ENCODE results near the gene OR10W1. TPM values are rescaled to one million over a fixed set of nuclear protein-coding genes. Genes with fewer than 3 reads are reported as not detected.

OR10W1 gene
- total RNA-seq (2014; rRNA removed; shearing (Covaris generic)) = not detected in 2 replicates

DNA sequence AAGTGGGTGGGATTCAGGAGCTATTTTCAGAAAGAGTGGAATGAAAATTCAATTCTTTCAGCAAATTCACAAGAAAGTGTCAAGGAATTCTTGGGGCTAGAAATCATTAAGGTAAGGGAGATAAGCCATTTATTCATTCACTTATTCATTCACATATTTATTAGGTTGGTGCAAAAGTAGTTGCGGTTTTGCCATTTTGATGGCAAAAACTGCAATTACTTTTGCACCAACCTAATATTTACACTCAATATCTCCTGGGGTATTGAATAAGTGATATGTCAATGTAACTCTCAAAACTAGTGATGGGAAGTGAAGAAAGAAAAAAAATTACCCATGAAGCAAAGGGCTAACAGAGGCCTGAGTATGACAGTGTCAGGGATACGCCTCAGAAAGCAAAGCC, at the start of gene OR10W1:
Gene OR10W1, minus strand, starts transcription at position 119 of the 400 bp plus-strand sequence. CDS start 402 bp downstream, outside the sequence.
- no peak for DNase-seq (ENCODE audit: low spot score)

GRCh38 chr11:58316142-58316541, 48.1 kb upstream of the OR10W1 start:
- no peak for DNase-seq (ENCODE audit: low spot score)

DNA sequence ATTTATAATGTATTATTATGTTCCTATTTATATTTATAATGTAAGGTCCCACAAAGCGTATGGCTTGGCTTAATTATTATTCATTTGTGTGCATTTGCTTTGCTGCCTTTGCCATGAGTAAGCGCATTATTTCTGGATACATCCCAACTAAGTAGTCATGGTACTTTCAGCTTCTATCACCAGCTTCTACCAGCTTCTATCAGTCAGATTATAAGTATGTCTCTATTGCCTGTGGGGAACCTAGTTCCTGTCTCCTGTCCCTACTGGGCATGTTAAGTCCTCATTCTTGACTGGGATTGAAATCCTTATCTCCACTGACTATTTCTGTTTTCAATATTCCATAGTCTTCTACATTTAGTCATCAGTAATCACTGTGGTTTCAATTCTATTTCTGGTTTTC, 33.5 kb upstream of the OR10W1 start:
- DNase-seq (ENCODE audit: low spot score) = no peak

GRCh38 chr11:58292017-58292416, 24.0 kb upstream of the OR10W1 start:
- DNase-seq (ENCODE audit: low spot score) = no peak

DNA sequence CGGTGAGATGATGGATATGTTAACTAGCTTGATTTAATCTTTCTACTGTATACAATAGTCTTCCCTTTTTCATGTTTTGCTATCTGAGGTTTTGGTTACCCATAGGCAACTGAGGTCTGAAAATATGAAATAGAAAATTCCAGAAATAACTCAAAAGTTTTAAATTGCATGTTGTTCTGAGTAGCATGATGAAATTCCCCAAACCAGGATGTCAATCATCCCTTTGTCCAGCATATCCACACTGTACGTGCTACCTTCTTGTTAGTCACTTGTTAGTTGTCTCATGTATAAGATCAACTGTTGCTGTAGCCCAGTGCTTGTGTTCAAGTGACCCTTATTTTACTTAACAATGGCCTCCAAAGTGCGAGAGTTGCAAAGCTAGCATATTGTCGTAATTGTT, 21.2 kb upstream of the OR10W1 start:
- DNase-seq (ENCODE audit: low spot score) = no peak

DNA sequence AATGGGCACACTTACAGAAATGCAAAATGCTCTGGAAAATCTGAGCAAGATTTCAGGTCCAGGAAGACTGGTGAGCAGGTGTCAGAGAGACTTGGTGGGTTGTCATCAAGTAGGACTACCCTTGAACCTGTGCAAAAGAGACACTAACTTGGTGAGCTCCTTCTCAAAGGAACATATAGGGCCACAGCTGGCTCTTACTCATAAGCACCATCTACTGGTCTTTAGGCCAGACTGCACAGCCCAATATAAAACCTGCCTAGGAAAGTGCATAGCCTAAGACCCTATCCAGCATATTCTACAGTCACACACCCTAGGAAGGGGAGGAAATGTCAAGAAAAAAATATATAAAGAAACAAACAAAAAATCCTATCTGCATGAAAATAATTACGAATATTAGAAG, 18.2 kb upstream of the OR10W1 start:
- DNase-seq (ENCODE audit: low spot score) = peak; percentile 1

DNA sequence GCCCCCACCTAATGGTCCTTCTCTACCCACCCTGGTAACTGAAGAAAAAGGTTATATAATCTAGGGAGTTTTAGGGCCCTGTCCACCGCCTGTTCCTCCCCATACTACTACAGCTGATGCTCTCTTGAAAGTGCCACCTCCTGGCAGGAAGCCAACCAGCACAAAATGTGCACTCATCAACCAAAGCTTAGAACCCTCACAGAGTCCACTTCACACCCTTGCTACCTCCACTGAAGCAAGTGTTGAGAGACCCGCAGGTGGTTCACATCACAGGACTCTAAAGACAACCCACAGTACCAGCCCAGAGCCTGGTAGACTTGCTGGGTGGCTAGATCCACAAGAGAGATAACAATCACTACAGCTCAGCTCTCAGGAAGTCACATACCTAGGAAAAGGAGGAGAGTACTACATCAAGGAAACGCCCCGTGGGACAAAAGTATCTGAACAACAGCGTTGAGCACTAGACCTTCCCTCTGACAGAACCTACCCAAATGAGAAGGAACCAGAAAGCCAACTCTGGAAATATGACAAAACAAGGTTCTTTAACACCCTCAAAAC, 17.5 kb upstream of the OR10W1 start:
- DNase-seq (ENCODE audit: low spot score) = no peak

- DNase-seq (ENCODE audit: low spot score) = no peak
Measured at GRCh38 chr11:58276151-58276550, 8.1 kb upstream of the OR10W1 start.

GRCh38 chr11:58275002-58275401, 6.9 kb upstream of the OR10W1 start:
- DNase-seq (ENCODE audit: low spot score) = no peak

DNA sequence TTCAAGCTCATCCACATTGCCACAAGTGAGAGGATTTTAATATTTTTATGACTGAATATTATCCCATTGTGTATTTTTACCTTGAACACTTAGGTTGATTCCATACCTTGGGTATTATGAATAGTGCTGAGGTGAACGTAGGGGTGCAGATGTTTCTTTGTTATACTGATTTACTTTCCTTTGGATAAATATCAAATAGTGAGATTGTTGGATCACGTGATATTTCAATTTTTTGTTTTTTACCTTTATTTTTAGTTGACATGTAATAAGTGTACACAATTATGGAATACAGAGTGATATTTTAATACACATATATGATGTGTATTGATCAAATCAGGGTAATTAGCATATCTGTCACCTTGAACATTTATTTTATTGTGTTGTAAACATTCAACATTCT, 8.1 kb downstream of the OR10W1 start:
- no peak for DNase-seq (ENCODE audit: low spot score)

DNA sequence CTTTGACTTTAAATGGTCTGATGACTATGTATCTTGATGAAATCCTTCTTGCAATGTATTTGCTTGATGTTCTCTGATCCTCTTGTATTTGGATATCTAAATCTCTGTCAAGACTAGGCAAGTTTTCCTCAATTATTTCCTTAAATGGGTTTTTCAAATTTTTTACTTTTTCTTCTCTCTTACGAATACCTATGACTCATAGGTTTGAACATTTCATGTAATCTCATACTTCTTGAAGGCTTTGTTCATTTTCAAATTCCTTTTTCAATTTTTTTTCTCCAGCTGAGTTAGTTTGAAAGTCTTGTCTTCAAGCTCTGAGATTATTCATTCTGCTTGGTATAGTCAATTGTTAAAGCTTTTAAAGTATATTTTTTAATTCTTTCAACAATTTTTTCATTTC, 13.1 kb downstream of the OR10W1 start:
- no peak for DNase-seq (ENCODE audit: low spot score)

DNA sequence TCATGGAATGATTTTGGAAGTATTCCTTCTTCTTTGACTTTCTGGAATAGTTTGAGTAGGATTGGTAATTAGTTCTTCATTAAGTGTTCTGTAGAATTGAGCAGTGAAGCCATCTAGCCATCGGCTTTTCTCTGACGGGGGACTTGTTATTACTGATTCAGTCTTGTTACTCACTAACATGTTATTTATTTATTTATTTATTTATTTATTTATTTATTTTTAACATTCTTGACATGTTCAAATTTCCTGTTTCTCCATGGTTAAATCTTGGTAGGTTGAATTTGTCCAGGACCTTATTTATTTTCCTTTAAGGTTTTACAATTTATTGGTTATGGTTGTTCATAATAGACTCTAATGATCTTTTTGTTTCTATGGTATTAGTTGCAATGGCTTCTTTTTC, 24.1 kb downstream of the OR10W1 start:
- DNase-seq (ENCODE audit: low spot score) = no peak

GRCh38 chr11:58227956-58228615, 40.0 kb downstream of the OR10W1 start:
- no peak for DNase-seq (ENCODE audit: low spot score)

DNA sequence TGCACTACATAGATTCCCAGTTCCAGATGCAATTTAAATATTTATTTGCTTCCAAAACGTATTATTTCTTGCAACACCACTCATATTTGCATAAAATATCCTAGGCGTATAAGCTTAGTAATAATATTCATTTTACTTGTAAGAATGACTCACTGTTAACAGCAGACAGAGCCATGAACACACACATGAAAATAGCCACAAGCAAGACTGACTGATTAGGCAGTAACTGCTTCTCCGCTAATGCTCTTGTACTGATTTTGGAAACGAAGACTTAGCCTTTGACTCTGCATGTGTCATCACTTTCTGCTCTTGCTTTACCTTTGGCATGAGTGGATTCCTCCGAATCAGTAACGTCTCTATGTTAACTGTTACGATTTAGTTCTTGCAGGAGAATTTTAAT, 45.3 kb downstream of the OR10W1 start:
- no peak for DNase-seq (ENCODE audit: low spot score)

Other genes with a start within 250 kb of the OR10W1 start
- not detected in 2 replicates for gene OR9Q1, start 244.4 kb downstream of the OR10W1 start, total RNA-seq (2014; rRNA removed; shearing (Covaris generic))
- gene OR6Q1, start 237.3 kb downstream of the OR10W1 start, total RNA-seq (2014; rRNA removed; shearing (Covaris generic)) = not detected in 2 replicates
- gene OR9I1, start 142.7 kb downstream of the OR10W1 start, total RNA-seq (2014; rRNA removed; shearing (Covaris generic)) = not detected in 2 replicates
- gene OR9Q2, start 79.2 kb downstream of the OR10W1 start, total RNA-seq (2014; rRNA removed; shearing (Covaris generic)) = not detected in 2 replicates
- gene OR1S2, start 64.1 kb downstream of the OR10W1 start, total RNA-seq (2014; rRNA removed; shearing (Covaris generic)) = not detected in 2 replicates
- not detected in 2 replicates for gene OR1S1, start 55.5 kb downstream of the OR10W1 start, total RNA-seq (2014; rRNA removed; shearing (Covaris generic))
- gene OR10Q1, start 39.3 kb downstream of the OR10W1 start, total RNA-seq (2014; rRNA removed; shearing (Covaris generic)) = not detected in 2 replicates
- gene OR5B17, start 90.8 kb upstream of the OR10W1 start, total RNA-seq (2014; rRNA removed; shearing (Covaris generic)) = not detected in 2 replicates
- not detected in 2 replicates for gene OR5B3, start 138.6 kb upstream of the OR10W1 start, total RNA-seq (2014; rRNA removed; shearing (Covaris generic))
- gene OR5B2, start 159.9 kb upstream of the OR10W1 start, total RNA-seq (2014; rRNA removed; shearing (Covaris generic)) = not detected in 2 replicates
- gene OR5B12, start 174.0 kb upstream of the OR10W1 start, total RNA-seq (2014; rRNA removed; shearing (Covaris generic)) = not detected in 2 replicates
- not detected in 2 replicates for gene OR5B21, start 239.8 kb upstream of the OR10W1 start, total RNA-seq (2014; rRNA removed; shearing (Covaris generic))